KG1 (cell line): ENCODE results near the gene MEOX1.
"Not testable (repeated sequence)": the region's sequence is repeated elsewhere in the genome, so short reads cannot be mapped to it uniquely, and the experiment has no call there.

Experiments used
- DNase-seq: peaks from one replicate; lab custom pipeline; 2025; lab: John Stamatoyannopoulos, UW

The MEOX1 gene

GRCh38 chr17:43661699-43662412 lies at the start of gene MEOX1:
Gene MEOX1, minus strand, starts transcription at chr17:43661922. Its CDS starts 388 bp downstream, at chr17:43661534.
- no peak for DNase-seq

- no peak for DNase-seq
Observed at GRCh38 chr17:43710101-43710500, 48.4 kb upstream of the MEOX1 start.

- no peak for DNase-seq
Observed at GRCh38 chr17:43709210-43709609, 47.5 kb upstream of the MEOX1 start.

- no peak for DNase-seq
Observed at GRCh38 chr17:43707184-43707583, 45.5 kb upstream of the MEOX1 start.

- DNase-seq, result no peak
Observed at GRCh38 chr17:43706235-43706634, 44.5 kb upstream of the MEOX1 start.

- DNase-seq, result no peak
Observed at GRCh38 chr17:43703630-43704029, 41.9 kb upstream of the MEOX1 start.

GRCh38 chr17:43702637-43703036 lies 40.9 kb upstream of the MEOX1 start:
- no peak for DNase-seq

GRCh38 chr17:43701318-43701743 lies 39.6 kb upstream of the MEOX1 start:
- peak; percentile 17 for DNase-seq

GRCh38 chr17:43699438-43699756 lies 37.7 kb upstream of the MEOX1 start:
- no peak for DNase-seq

- DNase-seq, result no peak
Observed at GRCh38 chr17:43698678-43699437, 37.1 kb upstream of the MEOX1 start.

- DNase-seq, result no peak
Observed at GRCh38 chr17:43697937-43698336, 36.2 kb upstream of the MEOX1 start.

- DNase-seq, result no peak
Observed at GRCh38 chr17:43696891-43697290, 35.2 kb upstream of the MEOX1 start.

GRCh38 chr17:43695970-43696865 lies 34.5 kb upstream of the MEOX1 start:
- no peak for DNase-seq

- peak; percentile 39 for DNase-seq
Observed at GRCh38 chr17:43694081-43694870, 32.6 kb upstream of the MEOX1 start.

GRCh38 chr17:43691317-43691693 lies 29.6 kb upstream of the MEOX1 start:
- DNase-seq, result no peak

GRCh38 chr17:43690624-43691316 lies 29.0 kb upstream of the MEOX1 start:
- DNase-seq, result no peak

GRCh38 chr17:43689814-43690213 lies 28.1 kb upstream of the MEOX1 start:
- no peak for DNase-seq

GRCh38 chr17:43689131-43689530 lies 27.4 kb upstream of the MEOX1 start:
- DNase-seq, result no peak

GRCh38 chr17:43686957-43687356 lies 25.2 kb upstream of the MEOX1 start:
- not testable (repeated sequence) for DNase-seq

- DNase-seq, result no peak
Observed at GRCh38 chr17:43683928-43684653, 22.4 kb upstream of the MEOX1 start.
